Activated CD4-positive, alpha-beta T cell treated with anti-CD3 and anti-CD28 coated beads, Interleukin-2, amount 50 U/mL, for 16 hours (primary cell): ENCODE data around the gene ANKRD33.

Experiments
- DNase-seq: peaks from one replicate; pipeline ENCODE4 v3.0.0-alpha.2; 2020

ANKRD33 gene, protein sequence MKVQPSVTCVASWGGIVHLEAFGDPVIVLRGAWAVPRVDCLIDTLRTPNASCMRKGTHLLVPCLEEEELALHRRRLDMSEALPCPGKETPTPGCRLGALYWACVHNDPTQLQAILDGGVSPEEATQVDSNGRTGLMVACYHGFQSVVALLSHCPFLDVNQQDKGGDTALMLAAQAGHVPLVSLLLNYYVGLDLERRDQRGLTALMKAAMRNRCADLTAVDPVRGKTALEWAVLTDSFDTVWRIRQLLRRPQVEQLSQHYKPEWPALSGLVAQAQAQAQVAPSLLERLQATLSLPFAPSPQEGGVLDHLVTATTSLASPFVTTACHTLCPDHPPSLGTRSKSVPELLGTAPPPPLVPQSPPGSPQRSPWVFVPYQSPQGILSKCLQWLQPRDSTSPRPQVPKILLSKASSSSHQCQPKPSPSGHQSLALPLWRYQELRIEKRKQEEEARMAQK

DNA sequence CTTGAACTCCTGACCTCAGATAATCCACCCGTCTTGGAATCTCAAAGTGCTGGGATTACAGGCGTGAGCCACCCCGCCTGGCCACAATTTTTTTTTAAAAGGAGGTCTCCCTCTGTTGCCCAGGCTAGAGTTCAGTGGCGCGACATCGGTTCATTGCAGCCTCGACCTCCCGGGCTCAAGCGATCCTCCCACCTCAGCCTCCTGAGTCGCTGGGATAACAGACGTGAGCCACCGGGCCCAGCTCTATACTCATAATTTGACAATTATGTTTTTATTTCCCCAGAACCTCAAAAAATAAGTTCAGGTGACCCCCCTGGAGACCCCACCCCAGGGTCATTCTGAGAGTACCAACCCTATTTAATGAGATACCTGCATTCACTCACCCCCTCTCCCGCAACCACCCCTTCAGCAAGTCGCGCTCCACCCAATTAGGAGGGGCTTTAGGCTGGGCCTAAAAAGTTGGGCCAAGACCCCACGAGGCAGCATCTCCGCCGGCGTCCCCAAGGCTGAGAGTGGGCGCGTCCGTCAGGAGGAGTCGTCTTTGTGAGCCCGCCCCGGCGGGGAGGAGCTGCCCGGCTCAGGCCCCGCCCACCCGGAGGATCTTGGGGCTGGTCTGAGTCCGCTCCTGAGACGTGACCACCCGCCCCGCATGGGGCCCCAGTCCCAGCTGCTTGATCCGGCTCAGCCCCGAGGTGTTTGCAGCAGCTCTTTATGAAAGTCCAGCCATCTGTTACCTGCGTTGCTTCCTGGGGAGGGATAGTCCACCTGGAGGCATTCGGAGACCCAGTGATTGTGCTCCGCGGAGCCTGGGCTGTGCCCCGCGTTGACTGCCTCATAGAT is at the start of gene ANKRD33:
TSS of gene ANKRD33 (plus strand) at position 628 of the 840 bp plus-strand sequence. CDS start at position 712, 84 bp downstream.
- no peak for DNase-seq

DNA sequence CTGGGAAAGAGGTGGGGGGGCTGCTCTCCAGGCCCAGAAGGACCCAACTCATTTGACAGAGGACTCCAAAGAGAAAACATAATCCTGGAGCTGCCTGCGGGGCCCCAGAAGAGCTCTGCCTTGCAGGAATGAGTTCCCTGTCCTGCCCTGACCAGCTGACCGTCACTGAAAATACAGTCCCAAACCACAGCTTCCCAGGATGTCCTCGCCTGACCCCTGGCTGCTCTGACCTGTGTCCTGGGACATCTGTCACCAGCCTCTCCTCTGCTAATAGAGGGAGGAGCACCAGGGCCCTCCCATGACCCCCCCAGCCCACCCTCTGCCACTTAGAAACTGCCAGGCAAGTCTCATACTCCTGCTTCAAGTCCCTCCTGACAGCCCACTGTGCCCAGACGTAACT is 49.1 kb upstream of the ANKRD33 start:
- DNase-seq, result no peak

DNA sequence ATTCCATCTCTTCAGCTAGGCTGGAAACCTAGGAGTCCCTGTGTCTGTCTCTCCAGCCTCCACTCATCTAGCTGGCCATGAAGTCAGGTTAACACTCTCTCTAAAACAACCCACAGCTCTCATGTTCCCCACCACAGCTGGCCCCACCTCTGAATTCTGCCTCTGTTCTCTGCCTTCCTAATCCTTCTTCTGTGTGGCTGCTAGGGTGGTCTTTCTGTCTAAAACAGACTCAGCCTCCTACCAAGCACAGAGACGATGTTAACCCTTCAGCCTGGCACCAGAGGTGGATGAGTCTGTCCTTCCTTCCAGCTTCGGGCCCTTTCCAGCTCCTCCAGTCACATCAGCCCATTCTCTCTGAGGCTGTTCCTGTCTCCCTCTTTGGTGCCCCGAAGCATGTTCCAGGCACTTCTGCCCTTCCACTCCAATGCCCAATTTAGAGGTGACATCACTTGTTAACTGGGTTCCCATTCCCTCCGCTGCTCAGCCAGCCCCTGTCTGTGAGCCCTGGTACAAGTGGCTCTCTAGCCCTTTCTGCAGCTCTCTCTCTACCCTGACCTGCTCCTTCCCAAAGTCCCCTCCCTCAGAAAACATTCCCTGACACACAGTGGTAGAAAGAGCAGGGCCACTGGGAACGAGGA is 48.5 kb upstream of the ANKRD33 start:
- no peak for DNase-seq

DNA sequence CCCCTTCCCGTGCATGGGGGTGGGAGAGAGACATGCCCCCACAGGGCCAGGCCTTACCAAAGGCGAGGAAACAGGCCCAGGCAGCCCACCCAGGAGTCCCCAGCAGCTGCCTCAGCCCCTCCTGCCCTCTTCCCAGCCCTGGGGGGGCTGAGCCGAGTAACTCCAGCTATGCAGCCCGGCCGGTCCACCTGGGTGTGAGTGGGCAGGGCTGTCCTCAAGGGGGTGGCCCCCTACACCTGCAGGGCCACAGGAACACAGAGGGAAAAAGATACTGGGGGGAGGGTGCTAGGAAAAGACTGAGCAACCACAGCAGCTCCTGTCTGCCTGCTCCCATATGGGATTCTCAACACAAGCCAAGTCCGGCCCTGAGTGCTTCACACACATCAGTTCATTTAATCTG is 46.9 kb upstream of the ANKRD33 start:
- DNase-seq, result no peak

DNA sequence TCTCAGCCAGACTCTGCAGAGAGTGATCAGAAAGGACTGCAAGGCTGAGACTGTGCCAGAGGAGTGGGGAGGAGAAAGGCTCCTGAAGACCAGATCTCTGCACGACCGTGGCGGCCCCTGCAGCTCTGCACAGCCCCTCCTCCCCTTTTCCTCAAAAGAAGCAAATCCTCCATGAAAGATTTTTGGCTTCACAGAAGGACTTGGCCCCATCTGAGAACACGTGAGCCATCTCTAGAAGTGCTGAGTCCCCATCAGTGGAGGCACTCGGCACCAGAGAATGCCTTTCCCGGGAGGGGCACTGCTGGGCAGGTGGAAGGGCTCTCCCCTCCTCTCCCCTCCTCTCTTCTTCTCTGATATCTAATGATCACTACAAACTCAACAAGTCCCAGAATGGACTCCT is 46.2 kb upstream of the ANKRD33 start:
- DNase-seq, result no peak

DNA sequence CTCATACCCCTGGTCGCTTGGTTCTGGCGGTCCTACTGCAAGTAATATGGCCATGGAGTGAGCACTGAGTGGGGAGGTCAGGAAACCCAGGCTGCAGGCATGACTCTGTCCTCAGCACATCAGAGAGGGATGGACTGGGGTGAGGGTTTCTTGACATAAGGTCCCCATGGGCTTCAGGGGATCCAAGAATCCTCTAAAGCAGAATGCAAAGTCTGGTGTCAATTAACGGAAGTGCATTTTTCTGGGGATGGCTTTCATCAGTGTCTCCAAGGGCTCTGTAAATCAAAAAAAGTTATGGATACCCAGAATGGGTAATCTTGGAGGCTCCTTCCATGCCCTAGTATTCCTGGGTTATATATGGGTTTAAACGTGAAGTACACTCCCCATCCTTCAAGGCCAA is 43.0 kb upstream of the ANKRD33 start:
- DNase-seq, result no peak

DNA sequence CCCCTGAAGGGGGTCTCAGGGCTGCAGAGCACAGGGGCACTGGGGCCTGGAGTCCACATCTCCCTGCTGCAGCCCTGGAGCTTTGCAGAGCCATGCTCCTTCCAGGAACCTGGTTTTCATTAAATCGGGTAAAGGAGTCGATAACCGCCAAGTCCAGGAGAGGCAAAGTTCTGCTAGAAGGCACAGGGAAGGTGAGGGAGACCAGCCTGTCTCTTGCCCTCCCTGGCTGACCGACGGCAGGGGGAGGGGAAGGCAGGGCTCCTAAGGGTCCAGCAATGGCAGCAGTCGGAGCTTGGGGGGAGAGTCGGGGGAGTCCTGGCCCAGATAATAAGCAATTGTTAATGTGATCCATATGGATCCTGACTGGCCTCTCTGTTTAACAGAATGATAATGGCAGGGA is 42.4 kb upstream of the ANKRD33 start:
- no peak for DNase-seq

DNA sequence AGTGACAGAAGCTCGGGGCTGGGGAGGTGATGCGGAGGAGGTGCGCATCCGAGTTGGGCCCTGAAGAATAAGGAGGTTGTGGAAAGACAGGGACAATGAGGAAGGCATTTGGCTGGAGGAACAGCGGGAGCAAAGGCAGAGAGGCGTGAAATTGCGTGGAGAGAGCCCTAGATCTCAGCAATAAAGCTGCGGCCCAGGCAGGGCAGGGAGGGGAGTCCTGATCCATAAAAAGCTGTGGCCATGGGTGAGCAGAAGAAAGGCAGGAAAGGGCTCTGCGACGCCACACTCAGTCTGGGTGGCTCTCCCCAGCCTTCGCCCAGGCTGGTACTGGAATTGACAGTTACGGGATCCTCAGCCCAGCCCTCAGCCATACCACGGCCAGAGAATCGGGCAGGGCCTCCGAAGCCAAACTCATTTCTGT is 41.6 kb upstream of the ANKRD33 start:
- DNase-seq, result no peak

DNA sequence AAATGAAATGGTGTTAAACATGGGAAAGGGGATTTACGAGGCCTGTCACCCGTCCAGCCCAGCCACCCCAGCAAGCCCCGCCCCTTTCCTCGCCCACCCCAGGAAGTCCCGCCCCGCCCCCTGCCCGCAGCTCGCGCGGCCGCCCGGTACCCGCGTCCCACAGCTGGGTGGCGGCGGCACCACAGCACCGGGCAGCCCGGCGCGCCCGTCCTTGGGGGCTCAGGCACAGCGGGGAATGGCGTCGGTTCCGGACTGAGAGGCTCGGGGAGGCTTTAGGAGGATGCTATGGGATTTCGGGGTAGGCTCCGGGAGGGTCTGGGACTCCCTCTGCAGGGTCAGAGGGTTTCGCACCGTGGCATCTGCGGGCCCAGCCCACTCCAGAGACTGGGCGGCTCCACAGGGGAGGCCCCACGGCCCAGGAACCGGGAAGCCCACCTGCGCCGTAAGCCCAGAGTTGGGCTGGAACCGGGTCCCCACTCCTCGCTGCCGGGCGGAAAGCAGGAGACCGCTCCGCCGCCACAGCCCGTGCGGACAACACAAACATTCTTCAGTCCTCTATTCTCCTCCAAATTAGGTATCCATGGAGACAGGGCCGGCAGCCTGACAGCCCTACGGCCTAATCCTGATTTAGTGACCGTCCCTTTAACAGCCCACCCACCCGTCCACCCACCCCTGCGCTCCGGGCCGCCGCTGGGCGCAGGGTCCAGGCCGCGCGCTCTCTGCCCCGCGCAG is 40.8 kb upstream of the ANKRD33 start:
- DNase-seq, result peak; percentile 18

DNA sequence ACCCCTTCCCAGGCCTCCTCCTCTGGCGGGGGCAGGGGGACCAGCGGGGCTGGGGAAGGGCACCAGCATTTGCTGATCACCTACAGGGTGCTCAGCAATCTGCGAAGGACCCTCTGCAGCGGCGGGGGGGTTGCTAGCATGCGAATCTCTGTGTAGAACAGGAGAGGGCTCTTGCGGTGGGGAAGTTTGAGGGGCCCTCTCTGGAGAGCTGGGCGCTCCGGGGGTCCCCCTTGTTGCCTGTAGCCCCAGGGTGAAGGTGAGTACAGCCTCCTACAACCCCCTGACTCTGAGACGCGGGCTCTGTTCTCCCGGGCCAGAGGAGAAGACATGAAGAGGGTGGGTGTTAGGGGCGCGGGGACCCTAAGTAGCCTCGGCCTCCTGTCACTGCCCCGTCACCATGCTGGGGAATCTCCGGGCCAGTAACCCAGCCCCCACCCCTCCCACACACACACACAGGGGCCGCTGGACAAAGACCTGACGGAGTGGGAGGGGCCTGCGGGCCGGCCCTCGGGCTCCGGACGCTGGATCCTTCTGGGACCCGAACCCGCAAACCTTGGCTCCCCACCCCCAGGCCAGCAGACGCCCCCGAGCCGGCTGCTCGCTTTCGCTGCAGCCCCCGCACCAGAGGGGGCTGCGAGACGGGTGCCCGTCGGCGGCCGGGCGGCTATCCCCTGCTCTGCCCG is 40.1 kb upstream of the ANKRD33 start:
- DNase-seq, result no peak

DNA sequence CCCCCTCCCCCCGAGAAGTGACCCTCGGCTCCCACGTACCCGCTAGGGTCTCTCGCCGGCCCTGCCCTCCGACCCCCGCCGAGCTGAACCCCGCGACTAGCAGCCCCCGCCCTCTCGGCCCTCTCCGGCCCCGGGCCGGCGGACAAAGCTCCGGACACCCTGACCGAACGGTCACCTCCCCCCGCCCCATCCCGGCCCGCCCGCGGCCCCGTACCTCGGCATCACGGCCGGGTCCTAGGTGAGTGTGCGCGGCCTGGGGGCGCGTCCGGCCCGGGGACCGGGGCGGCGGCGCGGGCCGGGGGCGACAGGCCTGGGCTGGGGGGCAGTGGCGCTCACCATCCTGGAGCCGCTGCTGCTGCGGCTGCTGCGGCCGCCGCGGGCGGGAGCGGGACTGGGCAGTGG is 39.6 kb upstream of the ANKRD33 start, which contains the start of gene FIGNL2:
TSS of gene FIGNL2 (minus strand) at position 393 of the 402 bp plus-strand sequence. CDS start 26,305 bp downstream, outside the sequence.
- no peak for DNase-seq

DNA sequence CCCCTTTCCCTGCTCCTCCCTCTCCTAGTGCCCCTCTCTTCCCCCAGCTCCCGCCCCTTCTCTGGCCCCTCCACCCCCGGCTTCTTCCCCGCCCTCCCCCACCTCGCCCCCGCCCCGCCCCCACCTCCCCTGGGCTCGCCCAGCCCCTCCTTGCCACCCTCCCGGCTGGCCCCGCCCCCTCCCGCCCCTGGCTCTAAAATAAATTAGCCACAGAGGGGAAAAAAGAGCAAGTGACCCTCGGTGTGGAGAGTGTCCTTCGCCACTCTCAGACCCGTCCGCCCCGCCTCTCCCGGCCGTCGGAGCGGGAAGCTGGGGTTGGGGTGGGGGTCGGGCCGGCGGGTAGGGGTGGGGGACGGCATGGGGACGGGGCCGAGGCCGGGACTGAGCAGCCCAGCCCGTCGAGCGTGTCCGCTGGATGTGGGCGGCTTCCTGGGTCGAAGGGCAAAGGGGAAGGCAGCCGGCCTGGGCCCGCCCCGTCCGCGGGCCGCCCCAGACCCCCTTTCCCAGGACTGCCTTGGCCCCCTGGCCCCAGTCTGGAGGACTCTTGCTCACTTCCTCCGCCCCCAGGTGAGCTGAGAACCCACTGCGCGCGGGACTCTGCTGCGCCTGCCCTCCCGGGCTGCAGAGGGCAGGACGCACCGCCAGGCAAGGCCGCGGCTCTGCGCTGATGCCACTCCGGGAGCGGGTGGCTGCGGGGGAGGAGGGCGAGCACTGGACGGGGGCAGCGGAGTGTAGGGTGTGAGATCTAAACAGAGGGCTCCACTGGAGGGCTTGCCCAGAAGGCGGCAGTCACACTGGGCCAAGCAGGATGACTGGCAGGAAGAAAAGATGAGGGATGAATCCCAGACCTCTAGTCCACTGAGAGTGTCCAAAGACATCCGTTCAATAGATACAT is 38.8 kb upstream of the ANKRD33 start:
- no peak for DNase-seq

DNA sequence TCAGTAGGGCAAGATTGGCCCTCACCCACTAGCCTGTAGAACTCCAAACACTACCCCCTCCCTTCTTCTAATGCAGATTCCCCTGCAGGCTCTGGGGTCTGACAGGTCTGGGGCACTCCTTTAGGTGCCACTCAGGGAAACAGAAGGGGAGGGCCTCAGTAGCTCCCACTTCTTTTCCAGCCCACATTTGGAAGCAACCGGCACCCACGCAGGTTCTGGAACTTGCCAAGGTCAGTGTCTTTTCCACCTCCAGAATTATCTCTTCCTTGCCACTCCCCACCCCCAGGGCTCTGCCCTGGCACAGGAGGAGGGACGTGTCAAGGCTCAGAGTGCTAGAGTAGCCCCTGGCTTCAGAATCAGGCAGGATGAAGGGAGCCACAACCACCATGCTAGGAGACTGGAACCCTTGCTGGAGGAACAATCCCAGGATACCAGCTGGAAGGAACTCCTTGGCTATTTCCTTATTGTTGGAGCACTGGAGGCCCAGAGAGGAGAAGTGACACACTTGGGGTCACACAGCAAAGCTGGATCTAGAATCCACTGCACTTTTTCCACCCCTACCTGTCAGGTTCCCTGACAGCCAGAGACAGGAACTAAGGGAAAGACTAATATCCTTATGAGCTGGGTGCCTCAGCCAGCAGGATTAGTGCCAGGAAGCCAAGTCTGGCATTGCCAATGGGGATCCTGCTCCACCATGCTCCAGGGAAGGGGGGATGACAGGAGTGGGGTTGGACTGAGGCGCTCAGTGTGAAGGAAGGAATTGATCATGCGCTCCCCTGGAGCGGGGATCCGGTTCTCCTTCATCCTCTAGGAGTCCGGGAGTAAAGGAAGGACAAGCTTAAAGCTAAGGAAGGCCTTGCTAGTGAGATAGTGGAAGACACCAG is 37.6 kb upstream of the ANKRD33 start:
- DNase-seq, result no peak

DNA sequence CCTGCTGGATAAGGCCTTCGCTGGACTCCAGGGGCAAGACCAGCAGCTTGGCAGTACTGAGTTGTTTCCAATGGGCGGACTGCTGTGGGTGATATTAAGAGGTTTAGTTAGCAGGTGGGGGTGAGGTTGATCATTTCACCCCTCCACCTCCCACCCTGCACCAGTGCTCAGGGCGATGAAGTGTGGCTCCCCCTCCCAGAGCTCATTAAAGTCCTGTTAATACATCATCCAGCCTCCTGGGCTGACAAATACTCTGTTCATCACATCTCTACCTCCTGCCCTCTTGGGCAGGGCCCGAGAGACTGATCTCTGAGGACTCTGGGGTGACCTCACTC is 37.0 kb upstream of the ANKRD33 start:
- DNase-seq, result no peak

DNA sequence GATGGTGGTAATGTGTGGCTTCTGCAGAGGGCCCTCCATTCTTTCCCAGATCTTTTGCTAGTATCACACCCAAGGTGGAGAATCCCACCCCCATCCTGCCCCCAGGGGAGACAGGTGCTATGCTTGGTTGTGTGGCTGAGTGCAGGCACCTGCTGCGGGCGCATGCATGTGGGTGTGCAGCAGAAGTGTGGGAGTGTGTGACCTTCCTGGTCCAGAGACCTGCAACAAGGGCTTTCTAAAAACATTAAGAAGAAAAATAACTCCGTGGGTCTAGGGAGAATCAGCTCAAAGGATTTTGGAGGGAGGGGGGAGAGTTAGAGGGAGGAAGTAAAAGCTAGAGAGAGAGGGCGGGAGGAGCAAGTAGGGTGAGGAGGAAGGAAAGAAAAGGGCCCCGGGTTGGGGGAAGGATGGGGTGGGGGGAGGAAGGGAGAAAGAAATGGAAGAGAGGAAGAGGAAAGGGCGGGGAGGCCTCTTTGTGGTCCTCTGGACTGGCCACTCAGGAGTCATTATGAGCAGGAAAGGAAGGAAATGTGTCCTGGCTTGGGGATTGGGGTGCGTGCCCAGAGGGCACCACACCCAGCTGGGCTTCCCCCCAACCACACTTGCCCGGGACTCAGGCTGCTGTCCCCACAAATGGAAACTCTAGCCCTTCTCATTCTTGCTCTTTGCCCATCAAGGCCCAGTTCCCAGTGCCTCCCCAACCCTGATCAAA is 36.3 kb upstream of the ANKRD33 start:
- DNase-seq, result no peak

DNA sequence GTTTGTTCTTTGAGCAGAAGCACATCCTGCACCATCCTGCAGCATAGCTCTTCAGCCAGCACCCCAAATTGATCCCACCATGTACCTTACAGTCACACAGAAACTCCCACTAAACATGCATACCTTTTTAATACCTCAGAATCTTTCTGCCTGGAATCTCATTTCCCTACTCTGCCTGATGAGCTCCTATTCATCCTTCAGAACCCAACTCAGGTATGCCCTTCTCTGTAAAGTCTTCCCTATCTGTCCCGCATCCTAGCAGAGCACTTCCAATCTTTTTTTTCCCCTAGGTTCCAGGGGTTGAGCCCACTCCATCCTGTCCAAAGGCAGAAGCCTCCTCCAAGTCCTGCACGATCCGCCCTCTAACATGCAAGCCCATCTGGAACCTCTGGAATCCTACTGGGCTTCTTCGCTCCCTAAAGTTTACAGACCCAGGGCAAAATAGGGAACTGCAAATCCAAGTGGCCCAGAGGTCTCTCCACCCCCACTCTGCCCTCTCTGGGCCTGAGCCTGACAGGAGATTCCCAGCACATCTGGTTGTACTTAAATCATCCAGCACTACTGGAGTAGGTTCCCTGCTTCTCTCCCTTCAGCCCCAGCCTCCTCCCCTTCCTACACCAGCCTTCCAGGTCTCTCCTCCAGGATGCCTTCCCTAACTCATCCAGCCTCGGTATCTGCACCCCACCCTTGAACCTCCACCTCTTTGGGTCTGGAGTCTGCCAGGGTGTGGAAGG is 35.3 kb upstream of the ANKRD33 start:
- no peak for DNase-seq

DNA sequence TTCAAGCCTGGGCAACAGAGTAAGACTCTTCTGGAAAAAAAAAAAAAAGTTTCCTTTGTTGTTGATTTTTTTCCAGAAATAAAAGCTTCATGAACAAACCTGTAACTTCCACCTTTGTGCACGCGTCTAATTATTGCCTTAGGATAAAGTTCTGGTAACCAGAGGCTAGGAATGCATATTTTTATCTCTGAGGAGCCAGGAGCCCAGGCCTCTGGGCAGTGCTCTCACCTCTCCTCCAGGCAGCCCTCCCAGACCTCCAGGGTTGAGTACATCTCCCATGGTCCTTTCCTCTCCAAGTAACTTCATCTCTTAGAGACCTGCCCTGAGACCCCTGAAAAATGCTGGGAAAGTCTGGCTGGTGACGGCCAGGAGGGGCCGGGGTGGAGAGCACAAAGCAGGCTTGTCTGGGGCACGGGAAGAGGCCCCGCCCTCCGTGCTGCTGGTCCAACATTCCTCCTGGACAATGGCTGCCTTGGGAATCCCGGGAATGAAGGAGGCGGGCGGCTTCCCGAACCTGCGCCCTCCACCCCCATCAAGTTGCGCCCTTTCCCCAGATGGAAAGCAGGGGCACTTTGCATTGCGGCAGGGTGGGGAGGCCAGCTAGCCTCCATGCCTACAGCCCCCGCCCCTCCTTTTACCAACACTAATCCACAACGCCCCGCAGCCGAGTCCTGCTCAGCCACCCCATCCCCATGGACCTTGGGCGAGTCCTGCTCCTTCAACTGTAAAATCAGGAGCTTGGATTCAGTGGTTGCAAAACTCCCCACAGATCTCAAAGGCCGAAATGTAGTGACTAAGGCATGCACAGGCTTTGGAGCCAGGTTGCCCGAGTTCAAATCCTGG is 32.1 kb upstream of the ANKRD33 start:
- no peak for DNase-seq

DNA sequence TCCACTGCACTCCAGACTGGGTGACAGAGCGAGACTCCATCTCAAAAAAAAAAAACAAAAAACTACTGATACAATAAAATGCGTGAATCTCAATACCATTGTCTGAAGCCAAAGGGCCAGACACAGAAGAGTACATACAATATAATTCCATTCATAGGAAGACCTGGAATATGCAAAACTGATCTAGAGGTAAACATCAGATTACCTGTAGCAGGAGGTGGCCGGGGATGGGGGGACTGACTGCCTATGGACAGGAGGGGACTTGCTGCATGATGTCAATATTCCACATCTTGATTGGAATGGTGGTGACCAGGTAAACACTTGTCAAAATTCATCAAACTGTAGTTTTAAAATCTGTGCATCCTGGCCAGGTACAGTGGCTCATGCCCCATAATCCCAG is 26.9 kb upstream of the ANKRD33 start:
- no peak for DNase-seq
